ENCODE measurements around the gene TMC4.
A peak's percentile ranks its signal among the peaks of the same experiment; 100 is the strongest.

The TMC4 gene

GRCh38 chr19:54151362-54152035 lies 21.5 kb downstream of the TMC4 start:
- intact Hi-C loops (cut with micrococcal nuclease) = no loop called here
- Mint-ChIP-seq H3K36me3 (ENCODE audit: low read depth) (peaks cover 100% of the 10 kb centered on the region), H3K4me1 (ENCODE audit: low read depth) (peaks cover 13% of the 10 kb centered on the region), H3K27me3 (no peaks in the 10 kb centered on the region), H3K27ac (peak overlapping the region; percentile 6), H3K4me3 (no peak overlapping the region), H3K9me3 (no peaks in the 10 kb centered on the region)

DNA sequence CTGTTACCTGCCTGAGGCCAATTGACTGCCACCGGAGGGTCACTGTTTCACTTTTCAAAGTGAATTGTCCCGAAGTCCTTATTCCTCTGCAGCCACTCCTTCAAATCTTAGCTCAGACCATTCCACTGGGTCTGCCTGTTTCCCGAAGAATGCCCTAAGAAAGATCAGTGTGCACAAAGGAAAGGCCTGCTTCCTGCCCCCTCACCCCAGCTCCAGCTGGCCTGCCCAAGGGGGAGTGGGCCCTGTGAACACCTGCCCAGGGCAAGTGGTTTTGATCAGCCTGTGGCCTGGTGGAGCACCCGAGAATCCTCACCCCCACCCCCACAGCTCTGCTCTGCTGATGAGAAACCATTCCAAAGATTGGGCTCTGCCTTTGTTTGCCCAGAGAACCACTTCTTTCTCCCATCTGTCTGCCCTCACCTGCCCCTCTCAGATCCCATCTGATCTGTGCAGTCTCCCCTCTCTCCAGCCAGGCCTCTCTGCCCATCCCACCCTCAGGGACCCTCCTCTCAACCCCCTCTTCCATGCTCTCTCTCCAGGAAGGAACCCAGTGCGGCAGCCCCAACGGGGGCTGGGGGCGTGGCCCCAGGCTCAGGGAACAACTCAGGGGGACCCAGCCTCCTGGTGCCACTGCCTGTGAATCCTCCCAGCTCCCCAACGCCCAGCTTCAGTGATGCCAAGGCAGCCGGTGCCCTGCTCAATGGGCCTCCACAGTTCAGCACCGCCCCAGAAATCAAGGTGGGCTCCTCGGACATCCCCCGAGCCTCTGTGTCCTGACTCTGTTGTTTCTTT lies 23.7 kb downstream of the TMC4 start:
- H3K4me1 Mint-ChIP-seq (ENCODE audit: low read depth) = peaks cover 16% of the 10 kb centered on the region
- H3K4me3 Mint-ChIP-seq = no peak overlapping the region
- H3K27me3 Mint-ChIP-seq = no peaks in the 10 kb centered on the region
- intact Hi-C loops (cut with micrococcal nuclease) = no loop called here
- H3K27ac Mint-ChIP-seq = no peak overlapping the region
- no peaks in the 10 kb centered on the region for H3K9me3 Mint-ChIP-seq
- H3K36me3 Mint-ChIP-seq (ENCODE audit: low read depth) = peaks cover 100% of the 10 kb centered on the region

DNA sequence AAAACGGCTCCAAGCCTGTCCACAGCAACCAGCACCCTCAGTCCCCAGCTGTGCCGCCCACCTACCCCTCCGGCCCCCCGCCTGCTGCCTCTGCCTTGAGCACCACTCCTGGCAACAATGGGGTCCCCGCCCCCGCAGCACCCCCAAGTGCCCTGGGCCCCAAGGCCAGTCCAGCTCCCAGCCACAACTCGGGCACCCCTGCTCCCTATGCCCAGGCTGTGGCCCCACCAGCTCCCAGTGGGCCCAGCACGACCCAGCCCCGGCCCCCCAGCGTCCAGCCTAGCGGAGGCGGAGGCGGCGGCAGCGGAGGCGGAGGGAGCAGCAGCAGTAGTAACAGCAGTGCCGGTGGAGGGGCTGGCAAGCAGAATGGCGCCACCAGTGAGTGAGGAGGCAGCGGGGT lies 24.8 kb downstream of the TMC4 start:
- H3K9me3 Mint-ChIP-seq = no peaks in the 10 kb centered on the region
- H3K27ac Mint-ChIP-seq = no peak overlapping the region
- no peak overlapping the region for H3K4me3 Mint-ChIP-seq
- peaks cover 100% of the 10 kb centered on the region for H3K36me3 Mint-ChIP-seq (ENCODE audit: low read depth)
- no peaks in the 10 kb centered on the region for H3K27me3 Mint-ChIP-seq
- H3K4me1 Mint-ChIP-seq (ENCODE audit: low read depth) = peaks cover 22% of the 10 kb centered on the region
- intact Hi-C loops (cut with micrococcal nuclease) = no loop called here

DNA sequence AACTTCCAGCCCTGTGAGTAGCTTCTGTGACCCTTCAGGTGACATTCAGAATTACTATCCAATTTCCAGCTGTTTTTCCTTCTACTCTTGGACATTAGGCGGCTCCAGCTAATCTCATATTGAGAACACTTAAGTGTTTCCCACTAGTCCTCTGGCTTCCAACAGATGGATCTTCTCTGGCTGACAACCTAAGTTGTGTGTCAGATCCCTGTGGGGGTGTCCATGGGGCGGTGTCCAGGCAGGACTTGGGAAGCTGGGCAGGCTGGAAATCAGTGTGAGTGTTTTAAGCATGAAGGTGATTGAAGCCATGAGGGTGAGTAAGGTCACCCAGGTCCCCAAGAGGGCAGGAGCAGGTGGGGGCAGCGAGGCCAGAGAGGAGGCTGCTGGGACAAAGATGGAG lies 25.3 kb downstream of the TMC4 start:
- no peaks in the 10 kb centered on the region for H3K9me3 Mint-ChIP-seq
- no peak overlapping the region for H3K27ac Mint-ChIP-seq
- no peaks in the 10 kb centered on the region for H3K27me3 Mint-ChIP-seq
- H3K4me3 Mint-ChIP-seq = no peak overlapping the region
- H3K36me3 Mint-ChIP-seq (ENCODE audit: low read depth) = peaks cover 100% of the 10 kb centered on the region
- intact Hi-C loops (cut with micrococcal nuclease) = no loop called here
- H3K4me1 Mint-ChIP-seq (ENCODE audit: low read depth) = peaks cover 26% of the 10 kb centered on the region

- no peaks in the 10 kb centered on the region for H3K9me3 Mint-ChIP-seq
- no peak overlapping the region for H3K27ac Mint-ChIP-seq
- intact Hi-C loops (cut with micrococcal nuclease) = no loop called here
- H3K4me3 Mint-ChIP-seq = no peak overlapping the region
- peaks cover 46% of the 10 kb centered on the region for H3K4me1 Mint-ChIP-seq (ENCODE audit: low read depth)
- H3K36me3 Mint-ChIP-seq (ENCODE audit: low read depth) = peaks cover 94% of the 10 kb centered on the region
- no peaks in the 10 kb centered on the region for H3K27me3 Mint-ChIP-seq
Measured at GRCh38 chr19:54145541-54146158, 27.3 kb downstream of the TMC4 start.

GRCh38 chr19:54142166-54142780 lies 30.7 kb downstream of the TMC4 start:
- Mint-ChIP-seq H3K27me3 (no peaks in the 10 kb centered on the region), H3K9me3 (no peaks in the 10 kb centered on the region), H3K27ac (peak overlapping the region; percentile 18), H3K36me3 (ENCODE audit: low read depth) (peaks cover 92% of the 10 kb centered on the region), H3K4me3 (no peak overlapping the region), H3K4me1 (ENCODE audit: low read depth) (peaks cover 63% of the 10 kb centered on the region)
- intact Hi-C loops (cut with micrococcal nuclease) = no loop called here

- H3K27me3 Mint-ChIP-seq = no peaks in the 10 kb centered on the region
- H3K4me3 Mint-ChIP-seq = no peak overlapping the region
- peaks cover 83% of the 10 kb centered on the region for H3K36me3 Mint-ChIP-seq (ENCODE audit: low read depth)
- intact Hi-C loops (cut with micrococcal nuclease) = no loop called here
- peaks cover 69% of the 10 kb centered on the region for H3K4me1 Mint-ChIP-seq (ENCODE audit: low read depth)
- no peaks in the 10 kb centered on the region for H3K9me3 Mint-ChIP-seq
- H3K27ac Mint-ChIP-seq = no peak overlapping the region
Measured at GRCh38 chr19:54141356-54141755, 31.6 kb downstream of the TMC4 start.

- no peaks in the 10 kb centered on the region for H3K9me3 Mint-ChIP-seq
- H3K4me3 Mint-ChIP-seq = peak overlapping the region; percentile 87
- H3K27ac Mint-ChIP-seq = peak overlapping the region; percentile 90
- peaks cover 9% of the 10 kb centered on the region for H3K27me3 Mint-ChIP-seq
- intact Hi-C loops (cut with micrococcal nuclease) = no loop called here
- peaks cover 66% of the 10 kb centered on the region for H3K4me1 Mint-ChIP-seq (ENCODE audit: low read depth)
- peaks cover 56% of the 10 kb centered on the region for H3K36me3 Mint-ChIP-seq (ENCODE audit: low read depth)
Measured at GRCh38 chr19:54138489-54139256, 34.3 kb downstream of the TMC4 start.

DNA sequence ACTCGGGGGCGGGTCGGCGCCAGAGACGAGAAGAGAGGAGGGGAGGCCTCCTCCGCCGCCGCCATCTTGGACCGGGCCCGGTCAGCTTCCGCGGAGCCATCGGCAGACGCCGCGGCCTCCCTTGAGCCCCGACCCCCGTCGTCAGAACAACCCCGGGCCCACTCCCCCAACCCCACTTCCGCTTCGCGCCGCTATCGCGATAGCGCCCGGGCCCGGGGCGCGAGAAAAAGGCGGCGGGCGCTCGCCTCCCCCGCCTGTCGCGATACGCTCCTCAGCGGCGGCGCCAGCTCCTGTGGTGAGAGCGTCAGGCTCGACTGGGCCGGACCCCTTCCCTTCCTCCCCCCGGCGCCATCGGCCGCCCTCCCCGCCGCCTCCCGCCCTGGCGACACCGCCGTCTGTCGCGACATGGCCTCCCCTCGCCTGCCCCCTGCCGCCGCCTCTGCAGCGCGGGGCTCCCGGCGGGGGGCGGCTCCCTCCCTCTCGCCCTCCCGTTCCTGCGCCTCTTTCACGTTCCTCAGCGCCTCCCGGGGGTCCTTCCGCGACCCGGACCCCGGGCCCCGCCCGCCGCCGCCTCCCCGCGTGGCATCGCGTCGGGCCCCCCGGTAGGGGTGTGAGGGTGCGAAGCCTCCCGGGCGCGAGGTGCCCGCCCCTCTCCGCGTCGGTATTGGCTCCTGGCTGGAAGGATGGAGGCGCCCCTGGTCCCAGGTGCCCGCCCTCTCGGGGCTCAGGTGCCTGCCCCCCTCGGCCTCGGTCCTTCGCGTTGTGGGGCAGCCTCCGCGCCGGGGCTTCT lies 35.1 kb downstream of the TMC4 start, which contains the start of gene CNOT3:
TSS of gene CNOT3 (plus strand) at position 64 of the 790 bp plus-strand sequence. CDS start 5,217 bp downstream, outside the sequence.
- Mint-ChIP-seq H3K27me3 (peaks cover 9% of the 10 kb centered on the region), H3K36me3 (ENCODE audit: low read depth) (peaks cover 52% of the 10 kb centered on the region), H3K4me1 (ENCODE audit: low read depth) (peaks cover 58% of the 10 kb centered on the region), H3K9me3 (no peaks in the 10 kb centered on the region), H3K27ac (peak within 1 kb of the TSS; percentile 90), H3K4me3 (peak within 1 kb of the TSS; percentile 87)
- intact Hi-C loops (cut with micrococcal nuclease) = loop anchor here (1.0 to 2.0 kb wide), 3 partner anchors 21 to 269 kb away; partner anchors contain the start of genes LENG1 and NDUFA3

- peaks cover 9% of the 10 kb centered on the region for H3K27me3 Mint-ChIP-seq
Measured at GRCh38 chr19:54136864-54137698, 35.9 kb downstream of the TMC4 start.

GRCh38 chr19:54136086-54136863 lies 36.7 kb downstream of the TMC4 start:
- peak overlapping the region; percentile 87 for H3K4me3 Mint-ChIP-seq

More at GRCh38 chr19:54136864-54137698, 35.9 kb downstream of the TMC4 start:
- no peaks in the 10 kb centered on the region for H3K9me3 Mint-ChIP-seq
- H3K4me1 Mint-ChIP-seq (ENCODE audit: low read depth) = peaks cover 50% of the 10 kb centered on the region
- intact Hi-C loops (cut with micrococcal nuclease) = loop anchor here (1.0 to 2.0 kb wide), 3 partner anchors 22 to 268 kb away; partner anchors contain the start of genes LENG1 and NDUFA3
- H3K4me3 Mint-ChIP-seq = peak overlapping the region; percentile 87
- peaks cover 48% of the 10 kb centered on the region for H3K36me3 Mint-ChIP-seq (ENCODE audit: low read depth)
- H3K27ac Mint-ChIP-seq = peak overlapping the region; percentile 90

More at GRCh38 chr19:54136086-54136863, 36.7 kb downstream of the TMC4 start:
- intact Hi-C loops (cut with micrococcal nuclease) = loop anchor here (2.0 kb wide), 2 partner anchors 23 to 267 kb away; partner anchors contain the start of gene LENG1
- H3K4me1 Mint-ChIP-seq (ENCODE audit: low read depth) = peaks cover 42% of the 10 kb centered on the region
- H3K36me3 Mint-ChIP-seq (ENCODE audit: low read depth) = peaks cover 52% of the 10 kb centered on the region
- peak overlapping the region; percentile 90 for H3K27ac Mint-ChIP-seq
- H3K27me3 Mint-ChIP-seq = peaks cover 9% of the 10 kb centered on the region
- H3K9me3 Mint-ChIP-seq = no peaks in the 10 kb centered on the region

Data from dendritic cell treated with granulocyte-macrophage colony-stimulating factor and Interleukin-4, amounts not matched to agents 40 ng/mL and 50 ng/mL, for 4 days (primary cell).